Measurements from ENCODE around the gene TOM1L2.
A peak's percentile ranks its signal among the peaks of the same experiment; 100 is the strongest.
"Not testable (repeated sequence)": the region's sequence is repeated elsewhere in the genome, so short reads cannot be mapped to it uniquely, and the experiment has no call there.

Gene TOM1L2

GRCh38 chr17:17943281-17943984 is 28.8 kb downstream of the TOM1L2 start:
- DNase-seq (ENCODE audit: low spot score), result no peak

- DNase-seq (ENCODE audit: low spot score), result no peak
These were observed 29.4 kb downstream of the TOM1L2 start for GRCh38 chr17:17942846-17943245.

- DNase-seq (ENCODE audit: low spot score), result no peak
These were observed 31.2 kb downstream of the TOM1L2 start for GRCh38 chr17:17941015-17941414.

- no peak for DNase-seq (ENCODE audit: low spot score)
These were observed 31.7 kb downstream of the TOM1L2 start for GRCh38 chr17:17940441-17940911.

- DNase-seq (ENCODE audit: low spot score), result not testable (repeated sequence)
These were observed 32.3 kb downstream of the TOM1L2 start for GRCh38 chr17:17939941-17940340.

GRCh38 chr17:17938388-17939107 is 33.7 kb downstream of the TOM1L2 start:
- DNase-seq (ENCODE audit: low spot score), result peak; percentile 14

- no peak for DNase-seq (ENCODE audit: low spot score)
These were observed 34.2 kb downstream of the TOM1L2 start for GRCh38 chr17:17937958-17938357.

- DNase-seq (ENCODE audit: low spot score), result peak; percentile 6
These were observed 34.9 kb downstream of the TOM1L2 start for GRCh38 chr17:17937201-17937853.

- no peak for DNase-seq (ENCODE audit: low spot score)
These were observed 36.6 kb downstream of the TOM1L2 start for GRCh38 chr17:17935321-17936271.

GRCh38 chr17:17934806-17935205 is 37.4 kb downstream of the TOM1L2 start:
- DNase-seq (ENCODE audit: low spot score), result no peak

- DNase-seq (ENCODE audit: low spot score), result no peak
These were observed 38.0 kb downstream of the TOM1L2 start for GRCh38 chr17:17934214-17934613.

- no peak for DNase-seq (ENCODE audit: low spot score)
These were observed 38.4 kb downstream of the TOM1L2 start for GRCh38 chr17:17933775-17934174.

GRCh38 chr17:17931159-17931558 is 41.0 kb downstream of the TOM1L2 start:
- DNase-seq (ENCODE audit: low spot score), result no peak

GRCh38 chr17:17930674-17931073 is 41.5 kb downstream of the TOM1L2 start:
- DNase-seq (ENCODE audit: low spot score), result no peak

GRCh38 chr17:17929655-17930380 is 42.4 kb downstream of the TOM1L2 start:
- no peak for DNase-seq (ENCODE audit: low spot score)

- peak; percentile 86 for DNase-seq (ENCODE audit: low spot score)
These were observed 43.6 kb downstream of the TOM1L2 start for GRCh38 chr17:17928398-17929287.

GRCh38 chr17:17926840-17927449 is 45.3 kb downstream of the TOM1L2 start:
- DNase-seq (ENCODE audit: low spot score), result peak; percentile 66

- no peak for DNase-seq (ENCODE audit: low spot score)
These were observed 46.2 kb downstream of the TOM1L2 start for GRCh38 chr17:17926036-17926435.

- no peak for DNase-seq (ENCODE audit: low spot score)
These were observed 47.3 kb downstream of the TOM1L2 start for GRCh38 chr17:17924857-17925250.
